ENCODE results near the gene PCDHGC4. TPM values are rescaled to one million over a fixed set of nuclear protein-coding genes. Genes with fewer than 3 reads are reported as not detected.

PCDHGC4 gene
- total RNA-seq, 1 donor from 2014 or later = not detected

DNA sequence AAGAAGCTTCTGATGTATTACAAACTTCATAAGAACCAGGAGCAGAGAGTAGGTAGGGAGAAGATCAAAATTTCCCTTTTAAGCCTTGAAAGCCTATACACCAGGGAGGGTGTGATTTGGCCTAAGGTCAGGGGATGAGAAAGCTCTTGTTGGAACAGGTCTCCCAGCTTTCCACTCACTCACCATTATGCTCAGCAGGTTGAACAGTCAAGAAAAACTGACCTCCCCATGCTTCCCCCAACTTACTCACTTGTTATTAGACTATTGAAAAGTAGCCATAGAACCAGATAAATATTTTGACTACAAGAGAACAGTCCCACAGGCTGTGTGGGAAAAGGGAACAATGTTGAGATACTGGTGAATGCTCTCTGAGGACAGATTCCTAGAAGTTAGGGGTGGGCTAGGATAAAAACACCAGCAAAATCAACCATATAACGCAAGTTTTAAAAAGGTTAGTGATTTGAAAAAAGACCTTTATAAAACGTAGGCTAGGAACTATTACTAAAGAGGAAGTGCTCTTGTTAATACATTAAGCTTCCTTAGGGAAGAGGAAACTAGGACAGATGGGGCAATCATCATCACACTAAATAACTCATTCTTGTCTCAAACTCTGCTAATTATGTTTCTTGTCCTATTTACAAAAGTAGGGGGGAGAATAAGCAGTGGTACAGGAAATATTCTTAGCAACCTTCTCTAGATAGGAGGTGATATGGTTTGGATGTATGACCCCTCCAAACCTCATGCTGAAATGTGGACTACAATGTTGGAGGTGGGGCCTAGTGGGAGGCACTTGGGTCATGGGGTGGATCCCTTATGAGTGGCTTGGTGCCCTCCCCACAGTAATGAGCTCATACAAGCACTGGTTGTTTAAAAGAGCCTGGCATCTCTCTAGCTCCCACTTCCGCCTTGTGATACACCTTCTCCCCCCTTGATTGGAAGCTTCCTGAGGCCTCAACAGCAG is 35.1 kb downstream of the PCDHGC4 start:
- Mint-ChIP-seq H3K4me1 (peaks cover 30% of the 10 kb centered on the region), H3K4me3 (no peak overlapping the region), H3K36me3 (ENCODE audit: low read depth) (peaks cover 71% of the 10 kb centered on the region), H3K27ac (peak overlapping the region; percentile 37), H3K27me3 (no peaks in the 10 kb centered on the region), H3K9me3 (no peaks in the 10 kb centered on the region)
- no peak for DNase-seq
- intact Hi-C loops (cut with micrococcal nuclease) = no loop called here

DNA sequence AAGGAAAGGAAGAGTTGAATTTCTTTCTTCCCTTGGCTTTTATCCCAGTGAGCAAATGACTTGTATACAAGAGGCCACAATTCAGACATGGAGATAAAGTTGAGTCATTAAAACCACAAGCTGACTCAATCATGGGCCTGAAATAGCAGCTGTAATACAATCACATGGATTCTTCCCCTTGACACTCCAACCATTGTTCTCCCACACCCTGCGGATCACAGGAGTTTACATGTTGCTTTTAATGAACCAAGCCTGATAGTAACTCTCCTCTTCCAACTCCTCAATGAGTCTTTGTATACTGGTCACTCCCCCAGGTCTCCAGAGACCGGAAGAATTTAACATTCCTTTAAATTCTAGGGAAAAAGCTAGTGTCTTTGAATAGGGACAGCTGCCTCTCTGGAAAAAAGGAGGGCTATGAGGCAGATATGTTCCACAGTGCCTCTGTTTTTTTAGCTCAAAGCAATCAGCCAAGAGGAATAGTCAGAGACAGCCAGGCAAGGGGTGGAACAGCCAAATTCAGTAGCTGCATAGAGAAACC is 36.5 kb downstream of the PCDHGC4 start:
- no peak for DNase-seq
- Mint-ChIP-seq H3K27me3 (no peaks in the 10 kb centered on the region), H3K4me3 (no peak overlapping the region), H3K9me3 (no peaks in the 10 kb centered on the region), H3K4me1 (peaks cover 29% of the 10 kb centered on the region), H3K36me3 (ENCODE audit: low read depth) (peaks cover 77% of the 10 kb centered on the region), H3K27ac (peak overlapping the region; percentile 2)
- intact Hi-C loops (cut with micrococcal nuclease) = loop anchor here (1.0 kb wide), 1 partner anchor 8 kb away; no protein-coding TSS in a partner anchor

DNA sequence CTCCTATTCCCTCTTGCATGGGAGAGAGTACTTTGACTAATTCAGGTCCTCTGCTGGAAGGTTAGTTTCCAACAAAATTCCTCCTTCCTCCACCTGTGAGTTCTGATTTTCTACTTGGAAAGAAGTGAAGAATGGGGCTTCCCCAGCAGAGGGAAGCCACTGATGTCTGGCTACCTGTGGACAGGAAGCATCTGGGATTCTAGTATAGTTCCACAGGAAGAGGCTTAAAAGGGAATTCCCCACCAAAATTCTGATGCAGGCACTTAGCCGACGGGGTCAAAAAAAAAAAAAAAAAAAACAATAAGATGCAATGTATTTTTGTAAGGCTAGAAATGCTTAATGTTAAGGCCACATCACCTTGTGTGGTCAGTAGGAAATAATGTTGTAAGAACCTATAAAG is 37.5 kb downstream of the PCDHGC4 start:
- H3K9me3 Mint-ChIP-seq = no peaks in the 10 kb centered on the region
- H3K4me1 Mint-ChIP-seq = peaks cover 29% of the 10 kb centered on the region
- DNase-seq = no peak
- no peak overlapping the region for H3K27ac Mint-ChIP-seq
- intact Hi-C loops (cut with micrococcal nuclease) = no loop called here
- H3K4me3 Mint-ChIP-seq = no peak overlapping the region
- H3K27me3 Mint-ChIP-seq = no peaks in the 10 kb centered on the region
- H3K36me3 Mint-ChIP-seq (ENCODE audit: low read depth) = peaks cover 77% of the 10 kb centered on the region

DNA sequence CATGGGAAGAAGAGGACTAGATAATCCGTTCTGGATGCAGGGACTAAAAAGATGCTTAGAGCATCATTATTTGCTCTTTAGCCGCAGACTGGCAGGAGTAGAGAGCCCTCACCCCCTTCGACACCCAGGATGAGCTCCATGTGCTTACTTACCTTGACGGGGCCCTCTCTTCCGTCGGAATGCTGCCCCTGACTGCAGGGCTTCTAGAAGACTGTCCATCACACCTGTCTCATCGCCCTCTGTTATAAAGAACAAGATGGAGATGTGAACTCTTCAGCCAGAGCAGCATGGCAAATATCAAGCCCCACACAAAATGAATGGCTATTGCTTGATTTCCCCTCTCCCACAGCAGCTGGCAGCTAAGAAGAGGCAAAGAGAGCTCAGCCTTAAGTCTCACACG is 39.2 kb downstream of the PCDHGC4 start:
- Mint-ChIP-seq H3K4me3 (no peak overlapping the region), H3K4me1 (peaks cover 29% of the 10 kb centered on the region), H3K36me3 (ENCODE audit: low read depth) (peaks cover 82% of the 10 kb centered on the region), H3K9me3 (no peaks in the 10 kb centered on the region), H3K27me3 (no peaks in the 10 kb centered on the region), H3K27ac (no peak overlapping the region)
- intact Hi-C loops (cut with micrococcal nuclease) = loop anchor here (2.0 kb wide), 3 partner anchors 33 to 111 kb away; partner anchors contain the start of genes PCDHGA10 and PCDHGA11
- no peak for DNase-seq

DNA sequence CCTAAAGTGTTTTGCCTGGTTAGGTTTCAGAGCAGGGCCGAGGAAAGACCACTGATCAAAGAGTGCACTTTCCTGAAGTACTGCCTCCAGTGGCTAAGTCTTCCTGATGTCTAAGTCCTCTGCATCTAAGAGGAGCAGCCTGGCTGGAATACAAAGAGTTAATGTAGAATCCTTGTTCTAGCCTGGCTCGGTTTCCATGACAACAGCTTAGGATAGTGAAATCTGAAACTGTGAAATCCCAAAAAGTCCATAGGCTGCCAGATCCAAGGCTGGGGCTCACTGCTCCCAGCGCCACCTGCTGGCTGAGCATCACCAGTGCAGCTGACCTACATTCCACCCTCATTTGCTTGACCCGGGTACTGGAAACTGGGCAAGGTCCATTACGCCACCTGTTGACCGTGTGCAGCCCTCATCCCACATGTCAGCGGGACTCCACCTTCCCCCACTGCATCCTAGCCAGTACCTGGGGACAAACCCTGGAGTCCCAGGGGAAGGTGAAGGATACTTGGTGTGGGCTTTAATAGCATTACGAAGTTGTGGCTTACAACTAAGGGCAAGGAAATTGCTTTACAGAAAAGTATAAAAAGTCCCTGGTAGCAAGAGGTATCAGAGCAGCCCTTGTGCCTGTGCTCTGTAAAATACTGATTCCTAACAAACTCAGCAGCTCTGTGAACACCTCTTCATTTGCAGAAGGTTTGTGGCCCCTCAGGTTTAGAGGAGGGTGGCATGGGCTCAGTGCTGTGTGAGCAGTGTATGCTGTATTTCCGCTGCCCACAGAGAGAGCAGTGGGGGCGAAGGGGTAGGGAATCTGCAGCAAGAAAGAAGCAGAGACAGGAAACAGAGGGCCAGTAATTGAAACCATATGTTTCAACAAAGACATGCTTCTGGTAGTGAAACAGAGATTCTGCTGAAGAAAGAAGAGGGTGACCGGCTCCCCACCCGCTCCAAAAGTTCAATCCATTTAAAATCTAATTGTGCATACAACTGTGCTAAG is 40.1 kb downstream of the PCDHGC4 start:
- peak overlapping the region; percentile 10 for H3K27ac Mint-ChIP-seq
- peaks cover 29% of the 10 kb centered on the region for H3K4me1 Mint-ChIP-seq
- peak; percentile 85 for DNase-seq
- H3K36me3 Mint-ChIP-seq (ENCODE audit: low read depth) = peaks cover 78% of the 10 kb centered on the region
- no peak overlapping the region for H3K4me3 Mint-ChIP-seq
- no peaks in the 10 kb centered on the region for H3K9me3 Mint-ChIP-seq
- intact Hi-C loops (cut with micrococcal nuclease) = loop anchor here (2.0 kb wide), 3 partner anchors 32 to 112 kb away; partner anchors contain the start of genes PCDHGA10 and PCDHGA11
- no peaks in the 10 kb centered on the region for H3K27me3 Mint-ChIP-seq

DNA sequence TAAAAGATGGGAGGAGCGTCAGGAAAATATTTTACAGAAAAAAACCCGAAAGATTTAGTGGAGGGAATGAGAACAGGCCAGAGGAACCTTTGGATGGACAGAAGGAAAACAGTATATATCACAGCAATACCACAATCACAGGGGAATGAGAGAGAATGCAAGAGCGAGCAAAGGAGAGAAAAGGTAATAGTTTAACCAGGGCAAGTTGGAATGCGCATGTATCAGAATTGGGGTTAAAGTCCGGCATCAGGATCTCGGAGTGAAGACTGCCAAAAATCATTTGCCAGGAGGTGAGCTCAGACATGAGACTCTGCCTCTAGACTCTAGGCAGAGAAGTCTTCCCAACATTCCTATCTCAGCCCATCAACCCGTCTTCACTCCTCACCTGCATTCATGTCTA is 40.8 kb downstream of the PCDHGC4 start:
- H3K4me3 Mint-ChIP-seq = no peak overlapping the region
- H3K27me3 Mint-ChIP-seq = no peaks in the 10 kb centered on the region
- no peak for DNase-seq
- no peak overlapping the region for H3K27ac Mint-ChIP-seq
- peaks cover 71% of the 10 kb centered on the region for H3K36me3 Mint-ChIP-seq (ENCODE audit: low read depth)
- peaks cover 28% of the 10 kb centered on the region for H3K4me1 Mint-ChIP-seq
- intact Hi-C loops (cut with micrococcal nuclease) = loop anchor here (2.0 kb wide), 3 partner anchors 31 to 113 kb away; partner anchors contain the start of genes PCDHGA10 and PCDHGA11
- no peaks in the 10 kb centered on the region for H3K9me3 Mint-ChIP-seq

DNA sequence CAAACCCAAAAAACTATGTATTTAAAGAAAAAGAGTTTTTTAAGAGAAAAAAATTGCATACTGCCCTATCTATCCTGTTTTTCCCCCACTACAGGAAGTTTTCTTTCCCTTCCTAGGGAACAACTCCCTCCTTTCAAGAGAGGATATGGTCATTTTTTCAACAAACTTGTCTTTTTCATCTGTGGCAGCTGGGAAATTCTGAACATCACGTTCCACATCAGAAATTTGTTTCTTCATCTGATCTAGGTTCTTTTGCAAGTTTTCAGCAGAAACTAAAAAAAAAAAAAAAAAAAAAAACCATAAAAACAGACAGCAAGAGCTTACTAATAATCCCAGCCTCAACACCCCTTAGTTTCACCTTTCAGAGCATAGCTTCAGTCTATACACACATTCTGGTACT is 42.6 kb downstream of the PCDHGC4 start:
- no peaks in the 10 kb centered on the region for H3K9me3 Mint-ChIP-seq
- H3K27me3 Mint-ChIP-seq = no peaks in the 10 kb centered on the region
- no peak overlapping the region for H3K4me3 Mint-ChIP-seq
- intact Hi-C loops (cut with micrococcal nuclease) = no loop called here
- no peak overlapping the region for H3K27ac Mint-ChIP-seq
- peaks cover 12% of the 10 kb centered on the region for H3K4me1 Mint-ChIP-seq
- DNase-seq = no peak
- H3K36me3 Mint-ChIP-seq (ENCODE audit: low read depth) = peaks cover 58% of the 10 kb centered on the region

DNA sequence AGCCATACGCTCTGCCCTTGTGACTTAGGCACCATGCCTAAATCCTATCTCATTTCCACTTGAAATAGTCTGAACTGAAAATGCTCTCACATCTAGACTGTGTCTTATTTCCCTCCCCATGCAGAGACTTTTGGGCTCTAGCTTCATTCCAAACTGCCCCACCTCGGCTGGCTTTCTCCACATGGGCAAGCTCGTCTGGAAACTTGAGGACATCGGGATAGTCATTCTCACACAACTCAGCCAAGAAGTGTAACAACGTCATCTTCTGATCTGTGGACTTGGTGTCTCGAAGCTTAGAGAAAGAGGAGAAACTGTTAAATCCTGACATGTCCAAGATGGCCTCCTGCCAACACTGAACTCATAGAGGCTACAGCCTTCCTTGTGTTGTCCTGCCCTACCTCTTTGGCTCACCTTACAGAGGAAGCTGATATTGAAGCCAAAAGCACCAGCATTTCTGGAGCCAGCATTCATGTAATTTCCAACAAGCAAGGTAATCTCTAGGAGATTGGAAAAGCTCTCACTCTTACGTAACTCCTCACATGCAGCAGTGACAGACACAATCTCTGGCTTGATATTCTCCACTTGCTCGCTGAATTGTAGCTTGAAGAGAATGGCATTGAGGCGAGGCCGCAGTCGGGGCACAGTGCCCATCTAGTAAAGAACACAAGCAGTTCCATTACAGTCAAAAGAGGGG is 43.6 kb downstream of the PCDHGC4 start:
- Mint-ChIP-seq H3K4me1 (peaks cover 5% of the 10 kb centered on the region), H3K36me3 (ENCODE audit: low read depth) (peaks cover 52% of the 10 kb centered on the region)
- intact Hi-C loops (cut with micrococcal nuclease) = no loop called here

DNA sequence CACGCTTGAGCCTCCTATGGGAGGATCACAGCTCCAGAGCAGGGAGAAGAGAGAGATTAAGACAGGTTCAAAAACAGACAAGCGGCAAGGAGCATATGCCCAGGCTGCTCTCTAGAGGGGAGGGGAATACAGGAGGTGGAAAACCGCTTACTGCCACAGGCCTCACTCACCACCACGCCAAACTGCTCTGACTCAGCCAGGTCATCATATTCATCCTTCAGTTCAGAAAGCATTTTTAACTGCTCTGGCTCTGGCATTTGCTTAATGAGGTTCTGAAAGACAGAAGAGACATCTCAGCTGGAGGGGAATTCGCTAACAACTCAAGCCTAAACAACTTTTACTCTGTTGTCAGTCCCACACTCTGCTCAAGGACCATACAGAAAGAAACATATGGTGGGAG is 44.2 kb downstream of the PCDHGC4 start:
- H3K27me3 Mint-ChIP-seq = no peaks in the 10 kb centered on the region
- intact Hi-C loops (cut with micrococcal nuclease) = no loop called here
- no peak overlapping the region for H3K27ac Mint-ChIP-seq
- H3K36me3 Mint-ChIP-seq (ENCODE audit: low read depth) = peaks cover 51% of the 10 kb centered on the region
- H3K4me3 Mint-ChIP-seq = no peak overlapping the region
- H3K4me1 Mint-ChIP-seq = peaks cover 5% of the 10 kb centered on the region
- no peaks in the 10 kb centered on the region for H3K9me3 Mint-ChIP-seq
- no peak for DNase-seq

More for the DNA sequence above, 43.6 kb downstream of the PCDHGC4 start:
- no peak for DNase-seq
- Mint-ChIP-seq H3K27me3 (no peaks in the 10 kb centered on the region), H3K27ac (peak overlapping the region; percentile 14), H3K9me3 (no peaks in the 10 kb centered on the region), H3K4me3 (no peak overlapping the region)

DNA sequence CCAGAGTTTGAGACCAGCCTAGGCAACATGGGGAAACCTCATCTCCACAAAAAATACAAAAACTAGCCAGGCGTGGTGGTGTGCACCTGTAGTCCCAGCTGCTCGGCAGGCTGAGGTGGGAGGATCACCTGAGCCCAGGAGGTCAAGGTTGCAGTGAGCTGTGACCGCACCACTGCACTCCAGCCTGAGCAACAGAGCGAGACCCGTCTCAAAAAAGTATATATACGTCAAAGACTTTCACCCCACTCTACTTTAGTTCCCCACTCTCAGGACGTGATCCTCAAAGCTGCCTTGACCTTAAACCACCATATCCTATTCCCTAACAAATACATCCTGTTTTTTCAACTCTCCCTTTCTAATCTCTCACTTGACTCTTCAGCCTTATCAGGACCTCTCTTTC is 45.0 kb downstream of the PCDHGC4 start:
- intact Hi-C loops (cut with micrococcal nuclease) = no loop called here
- Mint-ChIP-seq H3K36me3 (ENCODE audit: low read depth) (peaks cover 51% of the 10 kb centered on the region), H3K9me3 (no peaks in the 10 kb centered on the region), H3K4me1 (peaks cover 2% of the 10 kb centered on the region), H3K4me3 (no peak overlapping the region), H3K27ac (no peak overlapping the region), H3K27me3 (no peaks in the 10 kb centered on the region)
- no peak for DNase-seq

DNA sequence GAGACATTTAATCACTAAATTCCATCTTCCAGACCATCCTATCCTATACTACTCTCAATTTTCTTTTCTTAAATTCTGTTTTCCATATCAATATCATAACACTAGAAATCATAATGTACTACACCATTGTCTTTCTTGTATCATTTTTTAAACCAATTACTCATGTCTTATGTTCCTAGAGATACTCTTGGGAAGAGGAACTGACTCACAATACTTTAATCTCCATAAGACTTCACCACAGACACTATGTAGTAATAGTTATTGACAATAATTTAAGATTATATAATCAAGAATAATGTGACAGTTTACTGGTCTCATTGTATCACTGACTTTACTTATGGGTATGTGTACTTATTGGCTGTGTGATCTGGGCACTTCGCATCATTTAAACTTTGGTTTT is 47.9 kb downstream of the PCDHGC4 start:
- intact Hi-C loops (cut with micrococcal nuclease) = no loop called here

DNA sequence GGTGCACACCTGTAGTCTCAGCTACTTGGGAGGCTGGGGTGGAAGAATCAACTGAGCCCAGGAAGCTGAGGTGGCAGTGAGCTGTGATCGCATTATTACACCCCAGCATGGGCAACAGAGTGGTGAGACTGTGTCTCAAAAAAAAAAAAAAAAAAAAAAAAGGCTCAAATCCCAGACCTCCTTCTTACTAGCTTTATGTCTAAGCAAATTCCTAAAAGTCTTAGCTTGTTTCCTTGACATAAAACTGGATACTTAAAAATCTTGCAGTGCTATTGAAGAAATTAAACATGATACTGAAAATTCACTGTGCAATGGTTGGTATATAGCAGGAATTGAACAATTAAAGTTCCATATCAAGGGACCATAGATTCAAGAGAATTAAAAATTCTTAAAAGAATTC is 49.1 kb downstream of the PCDHGC4 start:
- Mint-ChIP-seq H3K9me3 (no peaks in the 10 kb centered on the region), H3K27ac (no peak overlapping the region), H3K36me3 (ENCODE audit: low read depth) (peaks cover 36% of the 10 kb centered on the region), H3K4me3 (no peak overlapping the region), H3K4me1 (peaks cover 1% of the 10 kb centered on the region), H3K27me3 (no peaks in the 10 kb centered on the region)
- DNase-seq = no peak
- intact Hi-C loops (cut with micrococcal nuclease) = no loop called here

More for the DNA sequence above, 47.9 kb downstream of the PCDHGC4 start:
- Mint-ChIP-seq H3K9me3 (no peaks in the 10 kb centered on the region), H3K4me3 (no peak overlapping the region), H3K4me1 (peaks cover 1% of the 10 kb centered on the region), H3K36me3 (ENCODE audit: low read depth) (peaks cover 48% of the 10 kb centered on the region), H3K27me3 (no peaks in the 10 kb centered on the region), H3K27ac (no peak overlapping the region)
- no peak for DNase-seq
